HL-60/S4 (cell line): ENCODE data around the gene RHBDD2.
"Not testable (repeated sequence)": the region's sequence is repeated elsewhere in the genome, so short reads cannot be mapped to it uniquely, and the experiment has no call there.

Source experiments
- in situ Hi-C: fragments of 300-500 bp; cut with MboI; formaldehyde crosslinking; loops from 2 replicates; pipeline ENCODE4 v1.14.3; 2022; ENCODE audit warnings: low sequenced_read_pairs

The RHBDD2 gene

DNA sequence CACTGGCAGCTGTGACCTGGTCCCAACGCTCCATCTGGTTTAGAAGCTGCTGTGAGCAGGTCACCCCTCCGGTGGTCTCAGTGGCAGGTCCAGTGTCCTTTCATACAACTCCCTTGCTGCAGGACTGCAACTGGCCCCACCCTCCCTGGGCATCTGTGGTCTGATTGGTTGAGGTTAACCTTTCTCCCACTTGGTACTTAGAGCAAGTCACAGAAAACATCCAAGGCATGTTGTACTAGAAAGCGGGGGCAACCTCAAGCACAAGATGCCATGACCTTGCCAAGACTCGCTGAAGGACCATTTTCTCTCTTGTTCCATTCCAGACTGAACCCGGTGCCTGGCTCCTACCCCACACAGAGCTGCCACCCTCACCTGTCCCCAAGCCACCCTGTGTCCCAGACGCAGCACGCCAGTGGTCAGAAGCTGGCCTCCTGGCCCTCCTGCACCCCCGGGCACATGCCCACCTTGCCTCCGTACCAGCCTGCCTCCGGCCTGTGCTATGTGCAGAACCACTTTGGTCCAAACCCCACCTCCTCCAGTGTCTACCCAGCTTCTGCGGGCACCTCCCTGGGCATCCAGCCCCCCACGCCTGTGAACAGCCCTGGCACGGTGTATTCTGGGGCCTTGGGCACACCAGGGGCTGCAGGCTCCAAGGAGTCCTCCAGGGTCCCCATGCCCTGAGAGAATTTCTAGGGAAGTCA is 9.0 kb downstream of the RHBDD2 start:
- in situ Hi-C loops, result no loop called here

DNA sequence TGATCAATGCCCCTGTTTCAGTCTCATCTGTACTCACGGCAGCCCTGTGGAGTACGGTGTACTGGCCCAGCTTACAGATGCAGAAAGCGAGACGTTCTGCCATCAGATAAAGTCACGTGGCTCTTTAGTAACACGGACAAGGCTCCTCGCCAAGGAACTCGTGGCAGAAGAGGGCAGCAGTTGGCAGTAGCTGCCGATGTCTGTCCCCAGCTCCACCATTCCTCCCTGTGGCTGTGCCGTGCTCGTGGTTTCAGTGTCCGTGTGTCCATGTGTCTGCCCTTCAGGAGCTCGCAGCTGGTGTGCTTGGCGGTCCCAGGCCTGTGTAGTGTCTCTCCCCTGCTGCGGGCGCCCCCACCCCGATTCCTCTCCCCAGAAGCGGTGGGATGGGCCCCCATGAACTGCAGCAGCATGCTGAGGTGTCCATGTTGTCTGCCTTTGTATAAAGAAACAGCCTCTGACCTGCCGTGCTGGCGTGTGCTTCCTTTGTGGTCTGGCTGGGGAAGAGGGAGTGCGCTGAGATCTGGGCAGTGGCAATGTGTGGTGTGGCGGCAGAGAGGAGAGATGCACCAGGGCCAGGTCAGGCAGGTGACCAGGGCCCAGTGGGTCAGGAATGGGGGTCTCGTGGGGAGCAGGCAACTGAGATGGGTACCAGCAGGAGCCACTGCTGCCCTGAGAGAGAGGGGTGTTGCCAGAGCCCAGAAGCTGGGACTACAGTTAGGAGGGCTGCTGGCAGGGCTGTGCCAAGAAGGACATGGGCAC is 9.8 kb downstream of the RHBDD2 start:
- in situ Hi-C loops, result no loop called here

DNA sequence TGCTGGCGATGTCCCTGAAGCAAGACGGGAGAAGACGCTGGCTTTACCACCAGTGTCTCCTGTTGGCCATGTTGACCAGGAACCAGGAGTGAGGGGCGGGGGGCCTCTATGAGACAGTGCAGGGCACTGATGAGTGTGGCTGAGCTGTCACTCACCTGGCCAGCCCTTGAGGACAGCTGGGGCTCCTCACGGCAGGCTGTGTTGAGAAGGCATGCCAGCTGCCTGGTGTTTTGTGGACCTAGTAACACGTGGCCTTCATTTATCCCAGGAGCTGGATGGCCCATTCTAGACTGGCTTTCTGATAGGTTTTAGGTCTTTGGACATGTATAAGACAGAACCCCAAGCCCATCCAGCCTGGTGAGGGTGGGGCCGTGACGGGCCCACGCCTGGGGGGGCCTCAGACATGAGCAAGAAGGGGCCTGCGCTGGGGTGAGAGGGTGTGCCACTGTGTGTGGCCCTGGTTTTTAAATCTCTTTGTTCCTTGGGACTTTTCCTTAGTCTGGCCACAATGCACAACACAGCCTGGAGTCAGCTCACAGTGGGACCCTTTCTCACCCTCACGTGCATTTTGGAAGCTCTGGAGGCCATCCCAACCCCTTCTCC is 10.5 kb downstream of the RHBDD2 start:
- in situ Hi-C loops, result no loop called here

DNA sequence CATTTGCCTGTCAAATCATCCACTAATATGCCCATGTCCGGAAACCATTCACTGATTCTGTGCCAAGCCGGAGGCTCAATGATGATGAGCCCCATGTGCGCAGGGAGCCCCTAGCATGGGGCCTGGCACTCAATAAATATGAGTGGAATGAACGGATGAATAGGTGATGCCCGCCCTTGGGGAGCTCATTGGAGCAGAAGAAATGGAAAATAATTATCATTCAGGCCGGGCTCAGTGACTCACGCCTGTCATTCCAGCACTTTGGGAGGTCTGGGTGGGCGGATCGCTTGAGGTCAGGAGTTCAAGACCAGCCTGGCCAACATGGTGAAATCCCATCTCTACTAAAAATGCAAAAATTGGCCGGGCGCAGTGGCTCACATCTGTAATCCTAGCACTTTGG is 11.0 kb downstream of the RHBDD2 start:
- in situ Hi-C loops, result no loop called here

DNA sequence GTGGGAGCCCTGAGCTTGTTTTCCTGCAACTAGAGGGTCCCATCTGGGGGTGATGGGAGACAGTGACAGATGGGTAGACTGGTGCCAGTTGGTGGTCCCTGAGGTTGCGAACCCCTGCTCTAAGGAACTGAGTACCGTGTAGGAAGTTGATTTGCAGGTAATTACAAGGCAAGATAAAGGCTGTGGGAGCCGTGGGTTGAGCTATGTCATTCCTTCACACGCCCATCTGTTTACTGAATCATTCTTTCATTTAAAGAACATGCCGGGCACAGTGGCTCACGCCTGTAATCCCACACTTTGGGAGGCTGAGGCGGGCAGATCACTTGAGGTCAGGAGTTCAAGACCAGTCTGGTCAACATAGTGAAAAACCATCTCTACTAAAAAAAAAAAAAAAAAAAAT is 12.4 kb downstream of the RHBDD2 start:
- in situ Hi-C loops, result not testable (repeated sequence)

DNA sequence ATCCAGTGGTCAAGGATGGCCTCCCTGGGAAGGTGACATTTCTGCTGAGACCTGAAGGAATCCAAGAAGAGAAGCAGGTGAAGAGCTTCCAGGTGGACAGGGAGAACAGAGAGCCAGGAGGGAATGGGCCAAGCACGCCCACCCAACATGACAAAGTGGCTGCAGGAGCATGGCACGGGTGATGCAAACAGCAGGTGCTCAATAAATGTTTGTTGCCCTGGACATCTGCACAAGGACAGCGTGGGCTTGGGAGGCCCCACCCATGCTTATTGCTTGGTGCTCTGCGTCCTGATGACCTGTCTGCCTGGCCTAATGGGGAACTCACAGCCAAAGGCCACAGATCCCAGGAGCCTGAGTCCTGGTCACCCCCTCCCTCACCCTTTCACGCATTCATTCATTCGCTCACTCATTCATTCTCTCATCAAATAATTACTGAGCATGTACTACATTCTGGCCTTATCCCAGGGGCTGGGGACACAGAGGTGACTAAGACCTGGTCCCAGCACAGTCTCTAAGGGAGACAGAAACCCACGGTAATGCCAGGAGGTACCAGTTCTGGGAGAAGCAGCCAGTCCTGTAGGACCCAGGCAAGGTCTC is 13.1 kb downstream of the RHBDD2 start:
- in situ Hi-C loops, result no loop called here

DNA sequence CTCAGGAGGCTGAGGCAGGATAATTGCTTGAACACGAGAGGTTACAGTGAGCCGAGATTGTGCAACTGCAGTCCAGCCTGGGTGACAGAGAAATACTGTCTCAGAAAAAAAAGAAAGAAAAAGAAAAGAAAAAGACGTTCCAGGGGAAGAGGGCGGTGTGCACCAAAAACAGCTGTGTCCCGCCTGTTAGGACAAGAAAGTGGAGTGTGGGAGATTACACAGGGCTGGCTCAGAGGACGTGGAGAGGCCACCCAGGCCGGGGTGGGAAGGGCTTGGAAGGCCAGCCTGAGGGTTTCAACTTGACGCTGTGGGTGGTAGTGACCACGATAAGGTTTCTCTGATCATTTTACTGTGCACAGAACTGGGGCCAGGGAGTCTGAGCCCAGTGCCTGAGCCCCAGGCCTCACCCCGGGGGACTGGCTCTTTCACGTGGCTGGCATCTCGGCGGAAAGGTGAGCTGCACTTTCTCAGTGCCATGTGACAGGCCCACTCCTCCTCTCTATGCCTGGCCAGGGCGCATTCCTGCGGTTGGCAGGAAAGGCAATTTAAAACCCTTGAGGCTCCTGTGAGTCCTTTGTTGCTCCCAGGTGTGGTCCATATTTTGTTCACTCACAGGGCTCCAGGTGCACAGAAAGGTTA is 13.9 kb downstream of the RHBDD2 start:
- in situ Hi-C loops, result no loop called here

DNA sequence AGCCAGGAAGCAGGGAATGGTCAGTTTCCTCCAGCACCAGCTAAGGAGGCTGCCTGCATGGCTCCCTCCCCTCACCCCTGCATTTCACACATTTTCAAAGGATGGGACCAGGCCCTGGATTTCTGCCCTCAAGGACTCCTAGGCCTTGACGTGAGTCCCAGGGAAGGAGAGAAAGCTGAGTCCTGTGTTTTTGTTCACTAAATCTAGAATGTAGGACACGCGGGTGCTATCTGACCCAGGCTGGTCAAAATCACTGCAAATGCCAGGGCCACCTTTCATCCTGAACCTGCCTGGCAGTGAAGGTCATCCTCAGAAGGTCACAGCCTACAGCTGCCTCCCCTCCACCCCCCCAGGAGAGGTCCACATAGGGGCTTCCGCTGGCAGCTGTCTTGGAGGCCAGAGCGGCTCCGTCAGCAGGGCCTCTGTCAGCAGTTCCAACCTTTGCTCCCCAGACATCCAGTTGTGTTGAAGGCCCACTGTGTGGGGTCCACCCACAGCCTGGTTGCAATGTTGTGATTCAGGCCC is 18.0 kb downstream of the RHBDD2 start:
- in situ Hi-C loops, result no loop called here

DNA sequence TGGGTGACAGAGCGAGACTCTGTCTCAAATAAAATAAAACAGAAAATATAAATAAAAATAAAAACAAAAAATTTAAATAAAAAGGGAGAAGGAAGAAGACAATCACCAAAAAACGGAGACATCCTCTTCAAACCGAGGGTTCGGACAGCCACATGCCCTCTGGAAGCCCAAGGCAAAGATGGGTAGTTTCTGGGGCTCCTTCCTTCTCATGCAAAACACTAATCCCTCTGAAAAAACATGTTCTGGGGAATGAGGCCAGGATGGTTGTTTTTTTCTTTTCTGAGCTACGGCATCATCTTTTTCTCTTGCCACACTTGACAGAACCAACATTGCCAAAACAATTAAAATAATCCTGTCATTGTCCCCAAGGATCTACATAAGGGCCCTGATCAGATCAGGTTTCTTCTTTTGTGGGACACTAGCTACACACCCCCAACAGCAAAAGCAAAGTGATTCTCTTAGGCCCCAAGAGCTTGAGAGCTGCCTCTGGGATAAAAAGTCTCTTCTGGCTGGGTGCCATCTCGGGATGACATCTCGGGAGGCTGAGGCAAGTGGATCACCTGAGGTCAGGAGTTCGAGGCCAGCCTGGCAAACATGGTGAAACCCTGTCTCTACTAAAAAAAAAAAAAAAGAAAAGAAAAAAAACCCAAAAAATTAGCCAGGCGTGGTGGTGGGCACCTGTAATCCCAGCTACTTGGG is 21.9 kb downstream of the RHBDD2 start:
- in situ Hi-C loops, result no loop called here

DNA sequence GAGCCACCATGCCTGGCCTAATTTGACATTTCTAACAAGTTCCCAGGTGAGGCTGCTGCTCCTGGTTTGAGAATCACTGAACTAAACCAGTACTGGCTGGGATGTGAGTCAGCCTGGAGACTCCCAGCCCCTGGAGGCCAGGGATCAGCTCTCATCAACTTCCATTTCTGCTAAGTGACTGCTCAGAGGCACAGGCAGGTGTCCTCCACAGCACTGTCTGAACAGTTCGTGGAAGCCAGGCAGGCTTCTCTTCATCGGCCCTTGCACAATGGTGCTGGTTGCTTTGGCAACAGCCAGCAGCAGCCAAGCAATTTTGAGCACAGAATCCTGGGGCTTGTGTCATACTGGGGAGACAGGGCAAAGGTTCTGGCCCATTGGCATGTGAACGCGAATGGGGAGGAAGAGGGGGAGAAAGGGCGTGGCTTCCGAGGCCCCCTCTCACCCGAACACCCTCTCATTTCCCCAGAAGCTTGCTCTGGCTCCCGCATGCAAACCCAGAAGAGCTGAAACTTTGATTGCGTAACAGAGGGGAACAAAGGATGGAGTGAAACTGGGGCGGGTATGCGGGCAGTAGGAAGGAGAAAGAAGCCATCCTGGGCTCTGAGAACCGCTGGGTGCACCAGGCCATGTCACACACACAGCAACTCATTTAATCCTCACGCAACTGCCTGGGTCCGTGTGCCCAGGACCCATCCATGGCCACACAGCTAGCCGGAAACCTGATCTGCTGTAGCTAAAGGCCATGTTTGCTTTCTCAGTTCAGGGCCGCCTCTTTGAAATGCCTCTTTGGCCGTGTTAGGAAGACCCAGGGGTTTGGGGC is 27.2 kb downstream of the RHBDD2 start:
- in situ Hi-C loops, result no loop called here

DNA sequence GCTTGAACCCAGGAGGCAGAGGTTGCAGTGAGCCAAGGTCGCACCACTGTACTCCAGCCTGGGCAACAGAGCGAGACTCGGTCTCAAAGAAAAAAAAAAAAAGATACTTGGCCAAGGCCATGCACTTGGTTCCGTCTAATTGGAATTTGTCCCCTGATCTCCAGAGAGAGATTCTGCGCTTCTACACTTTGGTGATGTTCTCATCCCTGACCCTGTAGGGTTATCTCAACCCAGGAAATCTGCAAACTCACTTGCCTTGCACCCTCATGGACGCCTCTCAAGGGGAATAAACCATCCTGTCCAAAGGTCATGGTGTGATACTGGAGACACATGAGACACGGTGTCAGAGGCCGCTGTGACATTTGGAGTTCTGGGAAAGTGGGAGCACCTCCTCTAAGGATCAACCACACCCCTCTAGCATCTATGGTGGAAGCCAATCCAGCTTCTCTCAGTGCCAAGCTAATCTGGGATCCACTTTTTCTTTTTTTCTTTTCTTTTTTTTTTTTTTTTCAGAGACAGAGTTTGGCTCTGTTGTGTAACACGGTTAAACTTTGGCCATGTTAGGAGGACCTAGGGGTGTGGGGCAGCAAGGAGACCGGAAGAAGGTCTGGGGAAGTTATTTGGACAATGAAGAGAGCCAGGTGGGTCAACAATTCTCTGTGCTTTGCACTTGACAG is 28.3 kb downstream of the RHBDD2 start:
- in situ Hi-C loops, result no loop called here

DNA sequence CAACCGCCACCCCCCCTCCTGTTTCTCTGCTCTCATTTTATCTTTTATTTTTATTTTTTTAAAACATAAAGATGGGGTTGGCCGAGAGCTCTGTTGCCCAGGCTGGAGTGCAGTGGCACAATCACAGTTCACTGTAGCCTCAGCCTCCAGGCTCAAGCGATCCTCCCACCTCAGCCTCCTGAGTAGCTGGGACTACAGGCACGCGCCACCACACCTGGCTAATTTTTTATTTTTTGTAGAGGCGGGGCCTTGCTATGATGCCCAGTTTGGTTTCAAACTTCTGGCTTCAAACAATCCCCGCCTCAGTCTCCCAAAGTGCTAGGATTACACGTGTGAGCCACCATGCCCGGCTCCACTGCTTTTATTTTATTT is 28.8 kb downstream of the RHBDD2 start:
- in situ Hi-C loops, result not testable (repeated sequence)

DNA sequence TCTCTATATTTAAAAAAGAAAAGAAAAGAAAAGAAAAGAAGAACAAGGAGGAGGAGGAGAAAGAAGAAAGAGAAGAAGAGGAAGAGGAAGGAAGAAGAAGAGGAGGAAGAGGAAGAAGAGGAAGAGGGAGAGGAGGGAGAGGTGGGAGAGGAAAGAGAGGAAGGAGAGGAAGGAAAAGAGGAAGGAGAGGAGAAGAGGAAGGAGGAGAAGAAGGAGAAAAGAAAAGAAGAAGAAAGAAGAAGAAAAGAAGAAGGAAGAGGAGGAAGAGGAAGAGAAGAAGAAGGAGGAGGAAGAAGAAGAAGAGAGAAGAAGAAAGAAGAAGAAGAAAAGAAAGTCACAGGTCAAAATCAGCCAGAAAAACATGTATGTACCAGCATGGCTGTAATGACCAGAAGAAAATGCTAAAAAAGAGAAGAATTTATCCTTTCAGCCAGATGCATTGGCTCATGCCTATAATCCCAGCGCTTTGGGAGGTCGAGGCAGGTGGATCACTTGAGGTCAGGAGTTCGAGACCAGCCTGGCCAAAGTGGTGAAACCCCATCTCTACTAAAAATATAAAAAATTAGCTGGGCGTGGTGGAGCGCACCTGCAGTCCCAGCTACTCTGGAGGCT is 30.8 kb downstream of the RHBDD2 start:
- in situ Hi-C loops, result no loop called here

DNA sequence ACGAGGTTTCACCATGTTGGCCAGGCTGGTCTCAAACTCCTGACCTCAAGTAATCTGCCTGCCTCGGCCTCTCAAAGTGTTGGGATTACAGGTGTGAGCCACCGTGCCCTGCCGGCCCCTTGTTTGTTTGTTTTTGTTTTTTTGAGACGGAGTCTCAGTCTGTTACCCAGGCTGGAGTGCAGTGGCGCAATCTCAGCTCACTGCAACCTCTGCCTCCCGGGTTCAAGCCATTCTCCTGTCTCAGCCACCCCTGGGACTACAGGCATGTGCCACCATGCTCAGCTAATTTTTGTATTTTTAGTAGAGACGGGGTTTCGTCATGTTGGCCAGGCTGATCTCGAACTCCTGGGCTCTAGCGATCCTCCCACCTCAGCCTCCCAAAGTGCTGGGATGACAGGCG is 32.4 kb downstream of the RHBDD2 start:
- in situ Hi-C loops, result not testable (repeated sequence)

DNA sequence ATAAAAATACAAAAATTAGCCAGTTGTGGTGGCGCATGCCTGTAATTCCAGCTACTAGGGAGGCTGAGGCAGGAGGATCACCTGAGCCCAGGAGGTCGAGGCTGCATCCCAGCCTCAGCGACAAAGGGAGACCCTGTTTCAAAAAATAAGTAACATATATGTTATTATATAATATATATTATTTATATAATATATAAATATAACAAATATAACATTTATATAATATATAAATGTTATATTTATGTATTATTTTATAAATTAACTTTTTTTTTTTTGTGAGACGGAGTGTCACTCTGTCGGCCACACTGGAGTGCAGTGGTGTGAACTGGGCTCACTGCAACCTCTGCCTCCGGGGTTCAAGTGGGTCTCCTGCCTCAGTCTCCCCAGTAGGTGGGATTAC is 34.6 kb downstream of the RHBDD2 start:
- in situ Hi-C loops, result no loop called here

DNA sequence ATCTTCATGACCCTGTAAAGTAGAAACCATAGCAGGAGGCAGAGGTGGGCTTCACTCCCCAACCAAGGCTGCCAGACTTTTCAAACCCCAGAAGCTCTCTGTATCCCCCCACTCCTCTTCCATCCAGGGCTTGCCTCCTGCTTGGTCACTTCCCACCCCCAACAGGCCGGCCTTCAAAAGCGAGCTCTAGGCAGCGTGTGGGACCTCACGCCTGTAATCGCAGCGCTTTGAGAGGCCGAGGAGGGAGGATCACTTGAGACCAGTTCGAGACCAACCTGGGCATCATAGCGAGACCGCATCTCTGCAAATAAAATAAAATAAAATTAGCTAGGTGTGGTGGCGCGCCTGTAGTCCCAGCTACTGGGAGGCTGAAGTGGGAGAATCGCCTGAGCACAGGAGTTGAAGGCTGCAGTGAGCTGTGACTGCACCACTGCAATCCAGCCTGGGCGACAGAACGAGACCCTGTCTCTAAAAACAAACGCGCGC is 35.4 kb downstream of the RHBDD2 start:
- in situ Hi-C loops, result no loop called here

DNA sequence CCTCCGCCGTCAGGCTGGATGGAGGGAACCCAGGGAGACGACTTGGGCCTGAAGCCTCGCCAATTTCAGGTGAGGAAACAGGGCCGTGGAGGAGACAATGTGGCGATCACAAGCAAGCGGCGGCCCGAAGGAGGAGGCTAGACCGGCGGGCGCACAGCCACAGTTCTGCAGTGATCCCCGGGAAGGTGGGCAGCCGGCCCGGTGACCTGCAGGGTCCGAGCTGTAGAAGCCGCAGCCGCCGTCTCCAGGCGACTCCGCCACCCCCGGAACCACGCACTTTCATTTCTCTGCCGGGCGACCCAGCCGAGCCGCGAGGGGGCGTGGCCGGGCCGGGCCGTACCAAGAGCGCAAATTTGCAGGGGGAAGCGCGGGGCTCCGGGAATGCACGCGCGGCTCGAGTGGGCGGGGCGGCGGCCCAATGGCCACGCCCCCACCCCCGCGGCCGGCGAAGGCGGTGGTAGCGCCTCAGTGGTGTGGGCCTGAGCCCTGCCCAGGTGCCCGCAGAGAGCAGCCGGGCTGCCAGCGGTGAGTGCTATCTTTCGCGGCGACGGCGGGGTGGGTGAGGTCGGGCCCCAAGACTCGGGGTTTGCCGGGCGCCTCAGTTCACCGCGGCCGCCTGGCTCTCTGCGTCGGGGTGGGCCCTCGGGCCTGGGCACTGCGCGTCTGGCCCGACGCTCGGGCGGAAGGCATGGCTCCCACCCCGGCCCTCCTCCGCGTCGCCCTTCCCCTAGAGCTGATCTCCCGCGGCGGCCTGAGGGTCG is 36.0 kb downstream of the RHBDD2 start, which contains the start of gene POR:
Gene POR (plus strand): TSS at position 501 of the 761 bp plus-strand sequence. CDS start 38,847 bp downstream, outside the sequence.
- in situ Hi-C loops, result no loop called here
